ENCODE results near the gene USP12. TPM values are rescaled to one million over a fixed set of nuclear protein-coding genes. Genes with fewer than 3 reads are reported as not detected.

Gene USP12
- total RNA-seq, 1 experiment from 2014 or later: 20.6 TPM

DNA sequence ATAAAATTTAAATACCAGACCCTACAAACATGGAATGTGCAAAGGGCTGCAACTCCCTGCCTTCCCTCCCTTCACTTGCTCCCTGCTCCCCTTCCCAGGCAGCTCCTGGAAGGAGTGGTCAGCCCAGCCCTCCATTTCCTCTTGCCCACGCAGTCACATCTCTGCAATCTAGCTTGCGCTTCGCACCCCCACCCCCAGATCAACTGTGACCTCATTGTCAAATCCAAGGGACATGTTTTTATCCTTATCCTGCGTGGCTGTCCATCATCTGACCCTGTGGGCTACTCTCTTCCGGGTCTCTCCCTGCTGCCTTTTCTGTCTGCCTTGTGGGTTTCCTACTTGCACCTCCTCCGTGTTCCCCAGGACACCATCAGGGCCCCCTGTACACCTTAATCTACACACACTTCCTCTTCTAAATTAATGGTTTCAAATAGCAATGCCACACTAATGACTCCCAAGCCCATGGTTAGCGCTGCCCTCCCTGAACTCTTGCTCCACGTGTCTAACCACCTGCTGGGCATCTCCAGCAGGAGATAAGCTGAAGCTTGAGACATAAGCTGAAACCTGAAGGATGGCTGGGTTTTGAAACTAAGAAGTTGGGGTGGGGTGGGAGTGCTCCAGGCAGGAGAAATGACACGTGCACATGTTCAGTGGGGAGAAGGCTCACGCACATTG, 118.3 kb downstream of the USP12 start:
- peaks cover 12% of the 10 kb centered on the region for H3K36me3 Mint-ChIP-seq (ENCODE audit: insufficient read depth, unreplicated experiment)
- peaks cover 29% of the 10 kb centered on the region for H3K4me1 Mint-ChIP-seq (ENCODE audit: insufficient read depth, unreplicated experiment)
- no peak for DNase-seq (ENCODE audit: unreplicated experiment)
- intact Hi-C loops (cut with micrococcal nuclease): loop anchor here (10.0 kb wide), 1 partner anchor 121 kb away; the partner anchor contains the start of gene USP12
- ChIA-PET CTCF (no interaction called here), POLR2A (interaction anchor here (0.6 to 1.6 kb wide), 12 partner anchors 9 to 306 kb away, joined by 3 to 7 read pairs (median 4); no protein-coding TSS in a partner anchor)
- TF ChIP-seq, protein P1, sequence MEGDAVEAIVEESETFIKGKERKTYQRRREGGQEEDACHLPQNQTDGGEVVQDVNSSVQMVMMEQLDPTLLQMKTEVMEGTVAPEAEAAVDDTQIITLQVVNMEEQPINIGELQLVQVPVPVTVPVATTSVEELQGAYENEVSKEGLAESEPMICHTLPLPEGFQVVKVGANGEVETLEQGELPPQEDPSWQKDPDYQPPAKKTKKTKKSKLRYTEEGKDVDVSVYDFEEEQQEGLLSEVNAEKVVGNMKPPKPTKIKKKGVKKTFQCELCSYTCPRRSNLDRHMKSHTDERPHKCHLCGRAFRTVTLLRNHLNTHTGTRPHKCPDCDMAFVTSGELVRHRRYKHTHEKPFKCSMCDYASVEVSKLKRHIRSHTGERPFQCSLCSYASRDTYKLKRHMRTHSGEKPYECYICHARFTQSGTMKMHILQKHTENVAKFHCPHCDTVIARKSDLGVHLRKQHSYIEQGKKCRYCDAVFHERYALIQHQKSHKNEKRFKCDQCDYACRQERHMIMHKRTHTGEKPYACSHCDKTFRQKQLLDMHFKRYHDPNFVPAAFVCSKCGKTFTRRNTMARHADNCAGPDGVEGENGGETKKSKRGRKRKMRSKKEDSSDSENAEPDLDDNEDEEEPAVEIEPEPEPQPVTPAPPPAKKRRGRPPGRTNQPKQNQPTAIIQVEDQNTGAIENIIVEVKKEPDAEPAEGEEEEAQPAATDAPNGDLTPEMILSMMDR (IDR thresholded peaks at IDR 0.05; ENCODE audit: unreplicated experiment): no peak
- H3K4me3 Mint-ChIP-seq (ENCODE audit: unreplicated experiment): no peak overlapping the region
- no peaks in the 10 kb centered on the region for H3K9me3 Mint-ChIP-seq (ENCODE audit: unreplicated experiment)
- H3K27me3 Mint-ChIP-seq (ENCODE audit: insufficient read depth, unreplicated experiment): no peaks in the 10 kb centered on the region
- no peak overlapping the region for H3K27ac Mint-ChIP-seq (ENCODE audit: low read depth, unreplicated experiment)
- BruUV-seq (replicated peaks): no TSS peak

DNA sequence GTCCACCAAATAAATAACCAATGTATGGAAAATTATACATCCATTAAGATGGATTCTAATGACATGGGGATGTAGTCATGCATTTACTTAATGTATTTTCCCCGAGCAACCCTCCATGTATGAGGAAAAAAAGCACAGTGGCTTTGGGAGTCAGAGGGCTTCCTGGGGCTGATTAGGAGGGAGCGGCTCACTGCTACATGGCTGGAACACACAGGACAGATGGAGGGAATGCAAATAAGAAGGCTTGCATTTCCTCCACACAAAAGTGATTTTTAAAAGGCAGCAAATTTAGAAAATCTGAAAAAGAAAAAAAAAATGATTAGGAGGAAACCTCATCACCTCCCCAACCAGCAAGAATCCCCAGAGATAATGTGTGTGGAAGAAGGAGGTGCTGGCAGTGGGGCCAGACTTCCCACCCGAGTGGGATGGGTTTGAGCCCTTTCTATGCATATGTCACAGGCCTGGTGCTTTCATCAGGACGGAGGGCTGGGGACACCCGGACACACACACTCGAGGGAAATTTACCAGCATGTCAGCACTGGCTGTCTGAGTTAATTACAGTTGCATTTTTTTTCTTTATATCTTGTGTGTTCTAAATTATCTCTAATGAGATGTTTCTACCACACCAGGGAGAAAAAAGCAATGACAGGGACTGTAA, 118.9 kb downstream of the USP12 start:
- CTCF ChIA-PET: no interaction called here
- intact Hi-C loops (cut with micrococcal nuclease): loop anchor here (10.0 kb wide), 1 partner anchor 122 kb away; the partner anchor contains the start of gene USP12
- H3K27me3 Mint-ChIP-seq (ENCODE audit: insufficient read depth, unreplicated experiment): no peaks in the 10 kb centered on the region

DNA sequence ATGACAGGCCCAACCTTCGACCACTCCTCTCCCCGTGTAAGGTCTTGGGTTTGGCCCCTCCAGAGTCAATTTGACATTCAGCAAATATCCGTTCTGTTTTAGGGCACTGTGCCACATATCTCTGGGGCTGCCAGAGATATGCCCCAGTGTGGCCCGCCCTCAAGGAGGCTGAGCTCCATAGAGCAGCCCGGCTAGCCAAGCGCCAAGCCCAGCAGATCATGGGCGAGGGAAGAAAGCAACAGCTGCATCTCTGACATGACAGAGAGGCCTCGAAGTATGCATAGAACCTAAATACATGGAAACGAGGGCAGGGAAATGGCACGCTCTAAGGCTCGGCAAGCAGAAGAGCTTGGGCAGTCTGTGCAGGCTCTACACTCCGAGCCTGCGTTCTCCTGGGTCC, 124.5 kb downstream of the USP12 start:
- Mint-ChIP-seq H3K4me1 (ENCODE audit: insufficient read depth, unreplicated experiment) (peaks cover 14% of the 10 kb centered on the region), H3K27ac (ENCODE audit: low read depth, unreplicated experiment) (no peak overlapping the region), H3K27me3 (ENCODE audit: insufficient read depth, unreplicated experiment) (no peaks in the 10 kb centered on the region), H3K9me3 (ENCODE audit: unreplicated experiment) (no peaks in the 10 kb centered on the region), H3K4me3 (ENCODE audit: unreplicated experiment) (no peak overlapping the region), H3K36me3 (ENCODE audit: insufficient read depth, unreplicated experiment) (peaks cover 6% of the 10 kb centered on the region)
- POLR2A ChIA-PET: no interaction called here
- DNase-seq (ENCODE audit: unreplicated experiment): no peak
- intact Hi-C loops (cut with micrococcal nuclease): no loop called here
- TF ChIP-seq, protein P1 (IDR thresholded peaks at IDR 0.05; ENCODE audit: unreplicated experiment): no peak
- CTCF ChIA-PET: interaction anchor here (0.5 to 1.0 kb wide), 2 partner anchors 14 to 62 kb away, joined by 3 read pairs; no protein-coding TSS in a partner anchor
- BruUV-seq (replicated peaks): no TSS peak

More for the DNA sequence above, 118.9 kb downstream of the USP12 start:
- no TSS peak for BruUV-seq (replicated peaks)
- DNase-seq (ENCODE audit: unreplicated experiment): no peak
- POLR2A ChIA-PET: interaction anchor here (0.6 kb wide), 1 partner anchor 8 kb away, joined by 3 read pairs; no protein-coding TSS in a partner anchor
- Mint-ChIP-seq H3K4me1 (ENCODE audit: insufficient read depth, unreplicated experiment) (peaks cover 29% of the 10 kb centered on the region), H3K36me3 (ENCODE audit: insufficient read depth, unreplicated experiment) (peaks cover 12% of the 10 kb centered on the region), H3K9me3 (ENCODE audit: unreplicated experiment) (no peaks in the 10 kb centered on the region), H3K4me3 (ENCODE audit: unreplicated experiment) (no peak overlapping the region), H3K27ac (ENCODE audit: low read depth, unreplicated experiment) (no peak overlapping the region)
- TF ChIP-seq, protein P1 (IDR thresholded peaks at IDR 0.05; ENCODE audit: unreplicated experiment): no peak

- intact Hi-C loops (cut with micrococcal nuclease): no loop called here
- Mint-ChIP-seq H3K36me3 (ENCODE audit: insufficient read depth, unreplicated experiment) (peaks cover 4% of the 10 kb centered on the region), H3K27me3 (ENCODE audit: insufficient read depth, unreplicated experiment) (no peaks in the 10 kb centered on the region), H3K9me3 (ENCODE audit: unreplicated experiment) (no peaks in the 10 kb centered on the region), H3K4me1 (ENCODE audit: insufficient read depth, unreplicated experiment) (peaks cover 14% of the 10 kb centered on the region), H3K27ac (ENCODE audit: low read depth, unreplicated experiment) (no peak overlapping the region), H3K4me3 (ENCODE audit: unreplicated experiment) (no peak overlapping the region)
- TF ChIP-seq, protein P1 (IDR thresholded peaks at IDR 0.05; ENCODE audit: unreplicated experiment): no peak
- CTCF ChIA-PET: interaction anchor here (0.6 to 0.9 kb wide), 2 partner anchors 15 to 259 kb away, joined by 3 read pairs; no protein-coding TSS in a partner anchor
- no peak for DNase-seq (ENCODE audit: unreplicated experiment)
- POLR2A ChIA-PET: interaction anchor here (0.7 kb wide), 1 partner anchor 8 kb away, joined by 3 read pairs; no protein-coding TSS in a partner anchor
- no TSS peak for BruUV-seq (replicated peaks)
Observed at GRCh38 chr13:27044837-27045570, 126.6 kb downstream of the USP12 start.
